Measurements from ENCODE around the gene UBE4A.

Gene UBE4A

GRCh38 chr11:118439646-118440045, 80.2 kb downstream of the UBE4A start:
- no peak for DNase-seq

DNA sequence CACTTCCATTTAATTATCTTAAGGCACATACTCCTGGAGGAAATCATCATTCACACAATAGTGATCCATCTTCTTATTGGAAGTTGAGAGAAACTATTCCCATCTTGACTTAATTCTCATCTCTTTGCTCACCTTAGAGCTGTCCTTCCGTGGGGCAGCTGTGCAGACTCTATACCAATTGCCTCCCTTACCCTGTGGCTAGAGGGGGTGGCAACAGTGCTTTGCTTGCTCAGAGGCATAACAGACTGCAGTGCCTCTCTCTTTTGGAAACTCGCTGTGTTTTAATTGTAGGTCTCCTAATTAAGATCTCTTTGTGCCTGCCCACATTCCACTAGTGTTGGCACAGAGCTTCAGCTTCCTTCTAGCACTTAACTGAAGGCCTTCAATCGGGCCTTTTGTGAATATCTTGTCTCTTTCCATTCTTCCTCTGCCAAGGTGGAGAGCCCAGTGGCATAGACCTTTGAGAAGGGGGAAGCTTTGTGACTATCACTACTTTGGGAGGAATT, 82.4 kb downstream of the UBE4A start:
- no peak for DNase-seq

DNA sequence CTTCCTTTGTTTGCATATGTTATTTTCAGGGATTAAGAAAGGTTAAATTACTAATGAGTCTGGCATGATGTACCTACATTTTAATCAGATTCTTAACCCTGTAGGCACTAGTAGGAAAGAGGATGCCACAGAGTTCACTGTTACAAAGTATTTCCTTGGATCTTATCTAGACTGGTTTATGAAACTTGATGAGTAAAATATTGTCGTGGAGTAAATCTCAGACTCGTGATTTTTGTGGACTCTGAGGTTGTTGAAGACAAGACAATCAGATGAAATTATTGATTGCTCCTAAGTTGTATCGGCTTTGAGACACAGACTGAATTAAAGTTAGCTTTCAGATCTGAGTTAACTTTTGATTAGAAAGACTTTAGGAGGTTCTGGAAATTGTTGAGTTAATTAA, 82.9 kb downstream of the UBE4A start:
- DNase-seq, result no peak

GRCh38 chr11:118442908-118443589, 83.6 kb downstream of the UBE4A start:
- no peak for DNase-seq

GRCh38 chr11:118443590-118444218, 84.3 kb downstream of the UBE4A start:
- no peak for DNase-seq

DNA sequence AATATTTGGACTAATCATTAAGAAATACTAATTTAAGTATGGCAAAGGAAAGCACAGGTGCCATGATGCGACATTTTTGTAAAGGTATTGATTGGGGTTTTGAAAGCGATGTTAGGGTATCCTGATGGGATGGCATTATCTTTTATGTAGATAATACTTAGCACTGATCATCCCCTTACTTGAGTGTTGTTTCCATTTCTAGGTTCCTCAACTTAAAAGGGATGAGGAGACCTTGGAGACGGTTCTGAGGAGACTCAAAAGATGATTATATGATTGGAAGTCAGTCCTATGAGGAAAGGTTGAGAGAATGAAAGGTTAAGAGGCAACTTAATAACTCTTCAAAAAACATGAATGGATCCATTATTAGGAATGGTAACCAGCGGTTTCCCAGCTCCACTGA, 88.0 kb downstream of the UBE4A start:
- no peak for DNase-seq

DNA sequence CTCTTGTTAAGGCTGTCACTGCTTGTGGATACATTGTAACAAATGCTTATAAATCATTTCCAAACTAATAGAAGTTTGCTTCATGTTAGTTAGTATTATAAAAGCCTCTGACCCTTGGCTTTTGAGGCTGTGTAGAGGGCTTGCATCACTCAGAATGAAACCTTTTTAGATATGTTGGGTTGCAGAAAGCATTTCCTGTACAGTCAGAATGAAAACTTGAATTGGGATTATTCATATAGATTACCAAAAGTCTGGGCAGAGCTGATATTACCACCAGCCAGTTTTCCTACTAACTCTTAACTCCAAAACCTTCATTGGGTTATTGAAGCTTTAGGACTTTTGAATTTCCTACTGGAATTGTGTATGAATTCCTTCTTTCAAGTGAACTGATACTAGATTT, 88.9 kb downstream of the UBE4A start:
- no peak for DNase-seq

Measured in stimulated activated CD4-positive, alpha-beta T cell treated with anti-CD3 and anti-CD28 coated beads, Interleukin-15, amount 100 ng/mL, for 24 hours (primary cell).